Breast epithelium (tissue), 4 donors: ENCODE data around the gene H1-8. TPM values are rescaled to one million over a fixed set of nuclear protein-coding genes. Genes with fewer than 3 reads are reported as not detected.

Experiments used
- DNase-seq, 2 donors: peaks; one replicate each; pipeline ENCODE4 v3.0.0-alpha.2; 2019; ENCODE audit warnings: low spot score in 2 of 2
- H3K27ac ChIP-seq, 2 donors: fragments of 200-600 bp; sonication (generic) in 1 of 2; one replicate each; pipeline ENCODE4 v1.5.1; 2016 to 2019; ENCODE audit warnings: mild to moderate bottlenecking in 1 of 2
- H3K27me3 ChIP-seq, 2 donors: fragments of 200-600 bp; sonication (generic) in 1 of 2; one replicate each; pipeline versions ENCODE4 v1.5.1 to v1.6.0; 2017 to 2019; ENCODE audit warnings: control low read depth in 1 of 2, mild to moderate bottlenecking in 1 of 2
- H3K36me3 ChIP-seq: fragments of 200-600 bp; one replicate; pipeline ENCODE4 v1.5.1; 2019
- H3K4me1 ChIP-seq, 2 donors: fragments of 200-600 bp; sonication (generic); one replicate each; pipeline ENCODE4 v1.5.1; 2016 to 2019; ENCODE audit warnings: control low read depth in 1 of 2
- H3K4me3 ChIP-seq, 3 donors: fragments of 200-600 bp; sonication (generic); 1 replicate in 2 of 3; 2 replicates in 1 of 3; pipeline ENCODE4 v1.5.1; 2016 to 2019; ENCODE audit warnings: mild to moderate bottlenecking in 3 of 3, moderate library complexity in 2 of 3
- H3K9me3 ChIP-seq, 2 donors: fragments of 200-600 bp; sonication (generic) in 1 of 2; one replicate each; pipeline ENCODE4 v1.5.1; 2016 to 2019; ENCODE audit warnings: control low read depth in 1 of 2
- POLR2A ChIP-seq: fragments of 450-650 bp; IDR thresholded peaks from one replicate; pipeline ENCODE4 v1.6.1; 2016; ENCODE audit warnings: antibody characterized with exemption, mild to moderate bottlenecking, moderate library complexity
- POLR2AphosphoS5 ChIP-seq, 3 donors: sonication (generic); formaldehyde crosslinking; IDR thresholded peaks; one replicate each; pipeline ENCODE4 v1.6.1; 2017; ENCODE audit warnings: antibody characterized with exemption in 3 of 3
- intact Hi-C: fragments of 100-400 bp; cut with DNase I; formaldehyde crosslinking; loops from one replicate; pipeline ENCODE4 v1.15.1; 2023; ENCODE audit warnings: low total_unique reads
- total RNA-seq, 3 donors: library from RNA; depleted of rRNA; stranded (reverse); fragments of >200 nt; gene quantifications; one replicate each; pipeline ENCODE4 v1.1.0, GENCODE V29; 2016
- TF ChIP-seq, protein P1 (sequence below), 3 donors: fragments of 450-650 bp; IDR thresholded peaks; one replicate each; pipeline ENCODE4 v1.5.1; 2016 to 2017; ENCODE audit warnings: antibody characterized with exemption in 3 of 3, mild to moderate bottlenecking in 3 of 3, moderate library complexity in 3 of 3

Gene H1-8
- total RNA-seq, 3 donors from 2014 or later: not detected

DNA sequence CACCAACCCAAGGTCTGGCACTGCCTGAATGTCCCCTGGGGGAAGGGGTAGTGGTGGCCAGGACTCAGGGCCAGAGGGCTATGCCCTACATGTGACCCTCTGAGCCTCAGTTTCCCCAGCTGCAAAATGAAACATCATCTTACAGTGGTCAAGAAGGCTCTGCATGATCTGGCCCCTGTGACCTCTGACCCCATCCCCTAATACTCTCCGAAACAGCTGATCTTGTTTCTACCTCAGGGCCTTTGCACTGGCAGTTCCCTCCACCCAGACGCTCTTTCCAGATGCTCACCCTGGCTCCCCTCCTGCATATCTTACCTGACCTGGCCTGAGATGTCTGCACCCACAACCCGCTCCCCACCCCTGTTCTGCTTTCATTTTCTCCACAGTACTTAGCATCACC is 41.7 kb downstream of the H1-8 start:
- no peak for DNase-seq
- Histone ChIP-seq H3K27me3 (no peaks in the 10 kb centered on the region), H3K27ac (peak overlapping the region in 1 of 2 donors; percentile 19), H3K4me3 (no peak overlapping the region), H3K9me3 (no peaks in the 10 kb centered on the region), H3K36me3 (no peaks in the 10 kb centered on the region), H3K4me1 (no peaks in the 10 kb centered on the region)
- intact Hi-C loops: no loop called here
- TF ChIP-seq POLR2A: no peak
- TF ChIP-seq, protein P1, sequence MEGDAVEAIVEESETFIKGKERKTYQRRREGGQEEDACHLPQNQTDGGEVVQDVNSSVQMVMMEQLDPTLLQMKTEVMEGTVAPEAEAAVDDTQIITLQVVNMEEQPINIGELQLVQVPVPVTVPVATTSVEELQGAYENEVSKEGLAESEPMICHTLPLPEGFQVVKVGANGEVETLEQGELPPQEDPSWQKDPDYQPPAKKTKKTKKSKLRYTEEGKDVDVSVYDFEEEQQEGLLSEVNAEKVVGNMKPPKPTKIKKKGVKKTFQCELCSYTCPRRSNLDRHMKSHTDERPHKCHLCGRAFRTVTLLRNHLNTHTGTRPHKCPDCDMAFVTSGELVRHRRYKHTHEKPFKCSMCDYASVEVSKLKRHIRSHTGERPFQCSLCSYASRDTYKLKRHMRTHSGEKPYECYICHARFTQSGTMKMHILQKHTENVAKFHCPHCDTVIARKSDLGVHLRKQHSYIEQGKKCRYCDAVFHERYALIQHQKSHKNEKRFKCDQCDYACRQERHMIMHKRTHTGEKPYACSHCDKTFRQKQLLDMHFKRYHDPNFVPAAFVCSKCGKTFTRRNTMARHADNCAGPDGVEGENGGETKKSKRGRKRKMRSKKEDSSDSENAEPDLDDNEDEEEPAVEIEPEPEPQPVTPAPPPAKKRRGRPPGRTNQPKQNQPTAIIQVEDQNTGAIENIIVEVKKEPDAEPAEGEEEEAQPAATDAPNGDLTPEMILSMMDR (IDR thresholded peaks at IDR 0.05): no peak
- no peak for TF ChIP-seq POLR2AphosphoS5 (IDR thresholded peaks at IDR 0.05)

DNA sequence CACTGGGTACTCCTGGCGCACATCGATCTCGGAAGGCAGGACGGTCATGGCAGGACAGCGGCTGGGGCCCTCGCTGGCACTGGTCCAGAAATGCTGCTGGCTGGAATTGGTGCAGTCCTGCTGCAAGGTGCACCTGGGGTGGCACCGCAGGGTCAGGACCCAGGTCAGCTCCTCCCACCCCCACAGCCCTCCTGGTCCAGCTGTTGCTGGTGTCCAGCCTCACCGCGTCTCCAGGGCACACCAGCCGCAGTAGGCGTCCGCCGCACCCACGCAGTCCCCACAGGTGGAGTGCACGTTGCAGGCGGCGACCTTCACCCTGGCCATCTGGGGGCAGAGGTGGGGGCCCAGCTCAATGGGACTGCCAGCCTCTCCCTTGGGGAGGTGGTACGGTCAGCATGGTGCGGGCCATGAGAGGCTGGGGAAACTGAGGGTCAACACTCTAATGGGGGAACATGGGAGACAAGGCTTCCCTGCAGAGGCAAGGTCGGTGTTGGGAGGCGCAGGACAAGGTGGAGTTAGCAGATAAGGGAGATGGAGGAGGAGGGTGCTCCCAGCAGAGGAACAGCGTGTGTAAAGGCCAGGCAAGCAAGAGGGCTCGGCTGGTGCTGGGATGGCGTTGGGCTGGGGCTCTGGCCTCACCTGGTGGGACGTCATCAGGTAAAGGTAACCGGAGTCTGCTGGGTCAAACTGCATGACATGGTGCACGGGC is 43.1 kb downstream of the H1-8 start:
- H3K36me3 ChIP-seq: no peaks in the 10 kb centered on the region
- no peaks in the 10 kb centered on the region for H3K9me3 ChIP-seq
- no peaks in the 10 kb centered on the region for H3K4me1 ChIP-seq
- intact Hi-C loops: no loop called here
- peak overlapping the region in 1 of 2 donors; percentile 71 for H3K27ac ChIP-seq
- H3K27me3 ChIP-seq: no peaks in the 10 kb centered on the region
- no peak for TF ChIP-seq POLR2A
- TF ChIP-seq, protein P1 (IDR thresholded peaks at IDR 0.05): no peak
- no peak for TF ChIP-seq POLR2AphosphoS5 (IDR thresholded peaks at IDR 0.05)
- no peak for DNase-seq
- no peak overlapping the region for H3K4me3 ChIP-seq

DNA sequence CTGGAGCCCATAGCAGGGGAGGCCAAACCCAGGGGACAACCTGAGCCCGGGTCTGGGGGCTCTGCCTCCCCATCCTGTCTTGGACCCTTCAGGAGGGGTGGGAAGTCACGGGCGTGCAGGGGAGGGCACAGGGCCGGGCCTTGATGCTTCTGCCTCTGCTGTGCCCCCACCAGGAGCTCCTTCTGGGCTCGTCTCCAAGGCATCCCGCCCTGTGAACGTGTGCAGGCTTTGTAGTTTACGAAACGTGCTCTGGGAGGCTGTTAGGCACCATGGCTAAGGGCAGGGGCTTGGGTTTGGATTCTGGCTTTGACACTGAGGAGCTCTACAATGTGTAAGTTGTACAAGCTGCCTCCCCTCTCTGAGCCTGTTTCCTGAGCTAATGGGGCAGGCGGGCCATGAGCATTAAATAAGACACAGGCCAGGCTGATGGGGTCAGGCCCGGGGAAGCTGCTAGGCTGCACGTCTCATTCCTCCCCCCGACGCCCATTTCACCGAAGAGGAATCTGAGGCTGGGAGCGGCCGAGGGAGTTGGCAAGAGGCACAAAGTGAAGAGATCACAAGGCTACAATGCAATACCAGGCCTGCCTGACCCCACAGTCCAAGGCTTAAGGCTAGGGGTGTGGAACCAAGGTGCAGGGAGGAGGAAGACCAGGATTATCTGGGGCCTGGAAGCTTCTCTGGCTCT is 43.9 kb downstream of the H1-8 start:
- H3K27me3 ChIP-seq: no peaks in the 10 kb centered on the region
- H3K36me3 ChIP-seq: no peaks in the 10 kb centered on the region
- H3K4me3 ChIP-seq: no peak overlapping the region
- no peaks in the 10 kb centered on the region for H3K9me3 ChIP-seq
- DNase-seq: no peak
- no peak for TF ChIP-seq POLR2A
- TF ChIP-seq, protein P1 (IDR thresholded peaks at IDR 0.05): no peak
- TF ChIP-seq POLR2AphosphoS5 (IDR thresholded peaks at IDR 0.05): peak in 1 of 3 donors; percentile 65
- peak overlapping the region in 1 of 2 donors; percentile 71 for H3K27ac ChIP-seq
- intact Hi-C loops: no loop called here
- H3K4me1 ChIP-seq: no peaks in the 10 kb centered on the region

DNA sequence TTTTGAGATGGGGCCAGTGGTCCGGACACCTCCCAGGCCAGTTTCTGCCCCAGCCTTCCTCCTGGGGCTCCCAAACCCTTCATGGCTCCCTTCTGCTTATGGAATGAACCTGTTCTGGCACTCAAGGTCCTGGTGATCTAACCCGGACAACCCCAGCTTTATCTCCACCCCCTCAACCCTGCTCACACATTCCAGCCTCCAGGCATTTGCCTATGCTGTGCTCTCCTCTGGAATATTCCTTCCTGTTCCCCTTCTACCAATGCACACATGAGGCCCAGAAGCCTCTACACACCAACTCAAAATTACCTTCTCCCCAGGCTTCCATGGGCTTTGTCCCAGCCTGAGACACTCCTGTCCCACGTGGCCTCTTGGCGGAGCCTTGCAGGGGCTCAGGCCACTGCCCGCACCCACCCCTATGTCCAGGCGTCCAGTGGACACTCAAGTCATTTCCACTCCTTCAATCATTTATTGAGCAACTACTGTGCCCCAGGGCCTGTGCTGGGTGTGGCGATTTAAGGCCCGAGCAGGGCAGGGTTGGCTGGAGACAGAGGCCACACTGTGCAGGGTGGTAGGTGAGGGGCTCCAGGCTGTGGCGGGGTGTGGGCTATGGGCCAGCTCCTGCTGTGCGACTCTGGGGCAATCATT is 44.7 kb downstream of the H1-8 start:
- H3K4me3 ChIP-seq: no peak overlapping the region
- H3K9me3 ChIP-seq: no peaks in the 10 kb centered on the region
- no peaks in the 10 kb centered on the region for H3K27me3 ChIP-seq
- no peak for DNase-seq
- no peaks in the 10 kb centered on the region for H3K4me1 ChIP-seq
- peak overlapping the region in 1 of 2 donors; percentile 71 for H3K27ac ChIP-seq
- no peaks in the 10 kb centered on the region for H3K36me3 ChIP-seq
- intact Hi-C loops: no loop called here
- TF ChIP-seq, protein P1 (IDR thresholded peaks at IDR 0.05): no peak
- no peak for TF ChIP-seq POLR2AphosphoS5 (IDR thresholded peaks at IDR 0.05)
- no peak for TF ChIP-seq POLR2A

DNA sequence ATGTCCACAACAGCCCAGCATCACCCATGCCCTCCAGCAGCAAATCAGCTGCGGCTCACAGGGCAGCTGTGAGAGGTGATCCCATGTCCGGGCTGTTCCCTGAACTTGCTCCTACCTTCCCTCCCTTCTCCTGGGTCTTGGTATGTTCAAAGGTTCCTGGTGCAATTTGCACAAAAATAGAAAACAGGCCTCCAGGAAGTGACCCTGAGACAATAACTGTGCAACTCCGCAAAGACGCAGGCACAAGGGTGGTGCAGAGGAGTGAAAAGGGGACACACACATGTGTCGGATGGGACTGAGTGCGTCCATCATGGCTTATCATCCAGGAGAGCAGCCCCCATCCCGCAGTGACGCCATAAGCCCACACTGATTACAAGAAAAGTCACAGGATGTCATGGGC is 47.2 kb downstream of the H1-8 start:
- H3K27ac ChIP-seq: peak overlapping the region in 1 of 2 donors; percentile 71

More for the DNA sequence above, 47.2 kb downstream of the H1-8 start:
- no peak for DNase-seq
- H3K36me3 ChIP-seq: no peaks in the 10 kb centered on the region
- no peak for TF ChIP-seq POLR2A
- TF ChIP-seq POLR2AphosphoS5 (IDR thresholded peaks at IDR 0.05): no peak
- TF ChIP-seq, protein P1 (IDR thresholded peaks at IDR 0.05): no peak
- H3K27me3 ChIP-seq: no peaks in the 10 kb centered on the region
- H3K4me1 ChIP-seq: peaks cover 0 to 13% of the 10 kb centered on the region in 2 donors
- H3K4me3 ChIP-seq: no peak overlapping the region
- intact Hi-C loops: loop anchor here (10.0 kb wide), 1 partner anchor 95 kb away; no protein-coding TSS in a partner anchor
- no peaks in the 10 kb centered on the region for H3K9me3 ChIP-seq
